GM18498 (cell line): ENCODE data around the gene BCL11B.

ENCODE experiments used
- ATAC-seq: cut with Tn5 transposase; IDR thresholded peaks from one replicate; pipeline ENCODE4 v1.9.1; 2021; ENCODE audit warnings: mild to moderate bottlenecking, moderate library complexity; ENCODE audit not compliant: unreplicated experiment

Gene BCL11B

DNA sequence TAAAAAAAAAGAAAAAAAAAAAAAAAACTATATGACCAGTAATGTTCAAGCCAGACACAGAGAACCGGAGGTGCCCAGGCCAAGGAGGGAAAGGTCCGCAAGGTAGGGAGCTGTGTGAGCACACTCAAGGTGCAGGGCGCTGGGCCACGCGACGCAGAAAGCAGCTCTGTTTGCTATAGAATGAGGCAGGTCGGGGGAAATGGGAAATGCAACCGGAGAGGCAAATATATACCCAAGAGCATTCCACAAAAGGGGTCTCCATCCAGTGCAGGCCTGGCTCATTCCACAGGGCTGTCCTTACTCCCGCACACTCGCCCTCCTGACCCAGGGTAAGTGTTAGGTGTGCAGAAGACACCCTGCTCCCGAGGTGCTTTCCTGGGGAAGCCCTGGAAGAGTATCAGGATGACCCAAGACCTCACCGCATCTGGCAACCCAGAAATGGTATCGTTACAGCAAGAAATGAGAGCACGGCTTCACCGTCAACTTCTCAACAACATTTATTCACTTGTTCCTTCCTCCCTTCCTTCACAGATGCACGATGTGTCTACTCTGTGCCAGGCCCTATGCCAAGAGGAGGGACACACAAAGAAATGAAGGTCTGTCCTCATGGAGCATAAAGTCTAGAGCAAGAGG lies 86.4 kb downstream of the BCL11B start:
- ATAC-seq, result no peak

- no peak for ATAC-seq
Measured at GRCh38 chr14:99183716-99184115, 88.3 kb downstream of the BCL11B start.

- no peak for ATAC-seq
Measured at GRCh38 chr14:99183311-99183710, 88.7 kb downstream of the BCL11B start.

DNA sequence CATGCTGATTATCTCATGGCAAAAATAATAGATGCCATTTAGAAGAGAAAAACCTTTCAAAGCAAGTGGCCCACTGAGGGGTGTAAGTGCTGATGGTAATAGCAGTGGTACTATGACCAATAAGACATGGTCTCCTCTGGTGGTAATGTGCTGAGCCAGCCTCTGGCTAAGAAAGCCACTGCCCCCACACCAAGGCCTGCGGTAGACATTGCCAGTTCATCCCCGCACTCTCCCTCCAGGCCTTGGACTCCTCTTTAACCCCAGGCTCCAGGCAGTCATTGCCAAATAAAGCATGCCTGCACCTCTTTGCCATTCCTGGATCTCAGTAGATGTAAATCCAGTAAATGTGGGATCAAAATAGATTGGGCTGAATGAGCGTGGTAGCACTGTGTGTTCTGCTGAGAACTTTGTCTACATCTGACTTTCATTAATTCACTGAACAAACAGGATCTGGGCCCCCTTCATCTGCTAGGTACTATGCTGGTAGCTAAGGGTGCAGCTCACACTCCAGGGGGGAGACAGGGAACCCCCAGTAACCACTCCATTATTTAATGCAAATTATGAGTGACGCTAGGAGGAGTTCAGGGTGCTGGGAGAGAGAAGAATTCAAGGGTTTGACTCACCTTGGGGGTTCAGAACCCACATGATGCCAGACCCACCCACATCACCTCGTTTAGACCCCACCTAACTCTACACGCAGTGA lies 89.3 kb downstream of the BCL11B start:
- ATAC-seq, result no peak

- no peak for ATAC-seq
Measured at GRCh38 chr14:99181804-99182520, 90.0 kb downstream of the BCL11B start.

GRCh38 chr14:99181241-99181640 lies 90.8 kb downstream of the BCL11B start:
- no peak for ATAC-seq

DNA sequence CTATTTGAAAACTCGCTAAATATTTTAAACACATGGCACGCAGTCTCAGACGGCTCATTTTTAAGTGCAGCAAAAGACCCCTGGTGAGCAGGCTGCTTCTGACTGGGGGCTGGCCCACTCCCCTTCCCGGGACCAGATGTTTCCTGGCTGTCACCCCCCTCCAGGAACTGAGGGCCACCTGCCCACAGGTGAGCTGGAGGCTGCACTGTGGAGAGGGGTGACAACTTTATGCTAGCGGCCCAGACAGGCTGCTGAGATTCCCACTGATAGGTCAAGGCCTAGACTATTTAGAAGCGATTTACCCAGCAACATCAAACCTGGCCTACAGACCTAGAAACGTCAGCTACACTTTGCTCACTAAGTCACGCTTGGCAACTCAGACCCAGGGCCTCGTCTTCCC lies 92.1 kb downstream of the BCL11B start:
- ATAC-seq, result no peak

DNA sequence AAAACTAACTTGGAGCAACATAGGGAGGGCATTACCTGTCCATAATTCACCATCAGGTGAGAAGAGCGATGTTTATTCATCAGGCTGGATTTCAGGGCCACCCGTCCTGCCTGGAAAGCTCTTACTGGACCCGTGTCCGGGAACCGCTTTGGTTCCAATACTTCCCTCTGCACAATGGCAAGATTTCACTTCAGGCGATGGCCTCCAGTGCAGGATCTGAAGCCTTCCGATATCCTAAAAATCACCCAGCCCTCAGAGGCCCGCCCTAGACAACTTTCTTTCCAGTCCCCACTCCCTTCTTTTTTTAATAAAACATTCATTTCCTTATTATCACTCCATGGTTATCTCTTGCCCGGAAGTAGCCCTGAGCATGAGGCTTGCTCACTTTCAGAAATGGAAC lies 92.5 kb downstream of the BCL11B start:
- ATAC-seq, result no peak

- no peak for ATAC-seq
Measured at GRCh38 chr14:99177886-99178835, 93.8 kb downstream of the BCL11B start.

GRCh38 chr14:99177046-99177655 lies 94.8 kb downstream of the BCL11B start:
- ATAC-seq, result no peak

DNA sequence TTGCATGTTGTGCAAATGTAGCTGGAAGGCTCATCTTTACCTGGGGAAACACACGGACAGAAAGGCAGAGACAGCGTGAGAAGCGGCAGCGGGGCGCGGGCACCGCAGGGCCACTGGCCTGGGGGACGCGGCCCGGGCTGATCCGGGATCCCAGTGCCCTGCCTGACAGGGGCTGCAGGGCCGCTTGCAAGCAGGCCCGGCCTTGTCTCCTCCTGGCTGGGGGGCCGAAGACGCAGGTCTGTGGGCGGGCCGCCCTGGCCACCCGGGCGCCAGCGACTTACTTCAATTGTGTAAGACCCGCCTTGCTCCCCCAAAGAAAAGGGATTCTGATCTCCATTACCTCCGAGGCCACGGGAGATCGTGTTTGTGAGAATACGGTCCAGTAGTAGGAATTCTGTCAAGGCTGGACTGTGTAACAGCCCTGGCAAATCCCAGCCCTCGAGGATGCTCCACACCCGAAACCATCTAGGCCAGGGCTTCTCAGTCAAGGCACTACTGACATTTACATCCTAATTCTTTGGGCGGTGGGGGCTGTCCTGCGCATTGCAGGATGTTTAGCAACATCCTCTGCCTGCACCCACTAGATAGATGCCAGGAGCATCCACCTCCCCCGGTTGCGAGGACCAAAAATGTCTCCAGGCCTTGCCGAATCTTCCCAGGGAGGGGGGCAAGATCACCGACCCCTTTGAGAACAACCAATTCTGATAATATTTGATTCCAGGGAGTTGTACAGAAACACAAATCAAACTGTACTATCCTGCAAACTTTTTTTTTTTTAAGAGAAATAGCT lies 95.6 kb downstream of the BCL11B start:
- no peak for ATAC-seq

DNA sequence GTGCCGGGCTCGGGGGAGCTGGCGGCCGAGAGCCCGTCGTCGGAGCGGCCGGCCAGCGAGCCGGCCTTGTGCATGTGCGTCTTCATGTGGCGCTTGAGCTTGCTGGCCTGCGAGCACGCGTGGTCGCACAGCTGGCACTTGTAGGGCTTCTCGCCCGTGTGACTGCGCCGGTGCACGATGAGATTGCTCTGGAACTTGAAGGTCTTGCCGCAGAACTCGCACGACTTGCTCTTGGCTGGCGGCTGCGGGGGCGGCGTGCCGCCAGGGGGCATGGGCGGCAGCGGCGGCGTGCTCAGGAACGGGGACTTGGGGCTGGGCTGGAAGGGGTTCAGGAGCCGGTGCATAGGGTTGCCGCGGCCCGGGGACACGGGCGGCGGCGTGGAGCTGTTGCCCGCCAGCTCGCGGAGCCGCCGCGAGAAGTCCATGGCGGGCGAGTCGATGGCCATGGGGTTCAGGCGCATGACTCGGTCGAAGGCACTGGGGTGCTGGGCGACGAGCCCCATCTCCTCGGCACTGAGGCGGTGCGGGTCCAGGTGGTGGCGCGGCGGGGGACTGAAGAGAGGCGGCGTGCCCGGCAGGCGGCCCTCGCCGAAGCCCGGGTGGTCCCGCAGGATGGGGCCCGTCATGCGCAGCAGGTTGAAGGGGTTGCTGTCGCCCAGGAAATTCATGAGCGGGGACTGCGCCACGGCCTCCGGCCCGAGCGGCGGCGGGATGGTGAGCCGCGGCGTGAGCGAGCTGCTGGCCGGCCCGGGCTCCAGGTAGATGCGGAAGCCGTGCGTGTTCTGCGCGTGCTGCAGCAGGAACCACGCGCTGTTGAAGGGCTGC lies 96.5 kb downstream of the BCL11B start:
- ATAC-seq, result no peak

- ATAC-seq, result no peak
Measured at GRCh38 chr14:99174770-99175319, 97.2 kb downstream of the BCL11B start.

DNA sequence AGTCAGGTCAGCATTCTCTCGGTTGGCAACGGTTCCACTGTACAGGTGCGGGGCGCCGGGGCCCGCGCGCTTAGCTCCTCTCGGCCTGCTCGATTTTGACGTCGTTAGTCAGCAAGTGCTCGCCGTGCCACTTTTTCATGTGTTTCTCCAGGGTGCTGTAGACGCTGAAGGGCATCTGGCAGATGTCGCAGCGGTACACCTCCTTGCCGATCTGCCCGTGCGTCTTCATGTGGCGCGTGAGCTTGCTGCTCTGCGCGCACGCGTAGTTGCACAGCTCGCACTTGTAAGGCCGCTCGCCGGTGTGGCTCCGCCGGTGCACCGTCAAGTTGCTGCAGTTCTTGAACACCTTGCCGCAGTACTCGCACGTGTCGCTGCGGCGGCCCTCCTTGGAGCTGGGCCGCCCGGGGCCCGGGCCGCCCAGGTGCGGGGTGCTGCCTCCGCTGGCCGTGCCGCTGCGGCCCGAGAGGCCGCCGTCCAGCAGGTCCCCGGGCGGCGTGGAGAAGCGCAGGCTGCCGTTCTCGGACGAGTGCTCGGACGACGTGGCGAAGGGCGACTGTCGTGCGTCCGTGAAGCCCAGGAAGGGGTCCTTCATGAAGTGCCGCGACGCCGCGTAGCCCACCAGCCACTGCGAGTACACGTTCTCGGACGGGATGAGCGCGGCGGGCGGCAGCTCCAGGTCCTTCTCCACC lies 97.8 kb downstream of the BCL11B start:
- no peak for ATAC-seq

DNA sequence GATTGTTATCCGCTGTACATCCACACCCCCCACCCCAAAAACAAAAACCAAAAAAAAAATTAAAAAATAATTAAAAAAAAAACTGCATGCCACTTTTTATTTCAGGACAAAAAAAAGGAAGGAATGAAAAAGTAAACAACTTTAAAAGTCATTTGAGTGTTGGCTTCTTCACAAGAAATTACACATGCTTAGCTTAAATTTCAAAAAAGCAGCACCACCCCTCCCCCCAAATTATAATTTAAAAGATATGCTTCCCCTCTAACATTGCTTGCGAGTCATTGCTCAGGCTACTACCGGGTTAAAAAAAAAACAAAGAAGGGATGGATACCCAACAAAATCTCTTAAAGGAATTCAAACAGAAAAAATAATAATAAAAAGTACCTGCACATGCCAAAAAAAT lies 98.5 kb downstream of the BCL11B start:
- ATAC-seq, result no peak

DNA sequence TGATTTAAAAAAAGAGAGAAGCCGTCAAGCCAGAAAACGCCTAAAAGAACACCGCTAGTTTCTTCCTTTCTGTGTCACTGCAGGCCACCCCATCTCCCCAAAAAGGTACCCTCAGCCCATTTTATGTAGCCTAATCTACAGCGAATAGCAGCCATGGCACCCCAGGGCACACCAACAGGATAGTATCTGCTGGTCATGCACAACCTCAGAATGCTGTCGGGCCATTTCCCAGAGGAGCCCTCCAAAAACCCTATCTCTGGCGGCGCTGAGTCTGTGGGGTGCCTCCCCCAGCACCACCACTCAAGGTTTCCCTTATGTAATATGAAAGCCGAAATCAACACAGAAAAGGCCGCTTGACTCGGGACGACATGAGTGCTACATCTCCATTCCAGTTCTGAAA lies 98.9 kb downstream of the BCL11B start:
- no peak for ATAC-seq

DNA sequence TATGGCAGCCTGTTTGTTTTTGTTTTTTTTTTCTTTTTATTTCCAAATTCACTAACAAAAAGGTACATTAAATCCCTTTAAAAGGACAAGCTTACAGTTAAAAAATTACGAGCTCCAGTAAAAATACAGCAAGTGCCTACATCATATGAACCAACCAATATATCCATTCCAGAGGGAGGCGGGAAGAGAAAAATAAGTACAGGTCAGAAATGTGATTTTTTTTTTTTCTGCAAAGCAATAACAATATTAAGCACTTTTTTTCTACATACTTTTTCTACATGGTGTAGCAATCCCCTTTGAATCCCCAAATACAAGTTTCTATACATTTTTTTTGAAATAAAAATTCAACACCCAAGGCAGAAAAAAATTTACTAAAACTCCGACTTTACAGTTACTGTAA lies 100.6 kb downstream of the BCL11B start:
- no peak for ATAC-seq

- ATAC-seq, result no peak
Measured at GRCh38 chr14:99169776-99170356, 102.1 kb downstream of the BCL11B start.
